NCI-H345 (cell line): ENCODE data around the gene HLTF.
"Not testable (repeated sequence)": the region's sequence is repeated elsewhere in the genome, so short reads cannot be mapped to it uniquely, and the experiment has no call there.

Experiments used
- DNase-seq: peaks from one replicate; lab custom pipeline; 2025; lab: John Stamatoyannopoulos, UW

HLTF gene

GRCh38 chr3:149086232-149086988 is at the start of gene HLTF:
HLTF (minus strand) TSS chr3:149086533; CDS start chr3:149086336, 197 bp downstream.
- peak; percentile 93 for DNase-seq

GRCh38 chr3:149134575-149134974 is 48.2 kb upstream of the HLTF start:
- DNase-seq, result no peak

GRCh38 chr3:149131589-149131988 is 45.3 kb upstream of the HLTF start:
- no peak for DNase-seq

GRCh38 chr3:149129326-149130205 is 43.2 kb upstream of the HLTF start, which contains the start of gene HPS3:
HPS3 (plus strand) TSS chr3:149129638; CDS start chr3:149129724, 86 bp downstream.
- peak; percentile 88 for DNase-seq

GRCh38 chr3:149128821-149129220 is 42.5 kb upstream of the HLTF start:
- no peak for DNase-seq

GRCh38 chr3:149122721-149123578 is 36.6 kb upstream of the HLTF start:
- no peak for DNase-seq

- peak; percentile 61 for DNase-seq
These were observed 34.0 kb upstream of the HLTF start for GRCh38 chr3:149120051-149120972.

- no peak for DNase-seq
These were observed 33.1 kb upstream of the HLTF start for GRCh38 chr3:149119466-149119865.

GRCh38 chr3:149118724-149119123 is 32.4 kb upstream of the HLTF start:
- no peak for DNase-seq

GRCh38 chr3:149115114-149115513 is 28.8 kb upstream of the HLTF start:
- DNase-seq, result no peak

- DNase-seq, result no peak
These were observed 28.1 kb upstream of the HLTF start for GRCh38 chr3:149114458-149114857.

GRCh38 chr3:149104484-149104883 is 18.2 kb upstream of the HLTF start:
- DNase-seq, result no peak

GRCh38 chr3:149101641-149102040 is 15.3 kb upstream of the HLTF start:
- DNase-seq, result no peak

- no peak for DNase-seq
These were observed 14.8 kb upstream of the HLTF start for GRCh38 chr3:149101154-149101553.

GRCh38 chr3:149097987-149098386 is 11.7 kb upstream of the HLTF start:
- DNase-seq, result not testable (repeated sequence)

- no peak for DNase-seq
These were observed 9.2 kb upstream of the HLTF start for GRCh38 chr3:149095487-149095886.

GRCh38 chr3:149091983-149092382 is 5.7 kb upstream of the HLTF start:
- no peak for DNase-seq

- peak; percentile 0 for DNase-seq
These were observed 4.6 kb upstream of the HLTF start for GRCh38 chr3:149090907-149091306.

GRCh38 chr3:149090461-149090860 is 4.1 kb upstream of the HLTF start:
- DNase-seq, result no peak

- no peak for DNase-seq
These were observed 3.1 kb upstream of the HLTF start for GRCh38 chr3:149089395-149089794.

GRCh38 chr3:149087208-149087607 is 875 bp upstream of the HLTF start:
- no peak for DNase-seq
